Body of pancreas (tissue), 4 donors: ENCODE results near the gene NREP.

ENCODE experiments used
- POLR2A ChIP-seq, 3 donors: fragments of 450-650 bp; IDR thresholded peaks; one replicate each; pipeline ENCODE4 v1.6.1; 2016; ENCODE audit warnings: antibody characterized with exemption in 3 of 3, mild to moderate bottlenecking in 2 of 3
- TF ChIP-seq, protein P1 (sequence below), 7 experiments: fragments of 450-650 bp in 4 of 7; fragments of 200-600 bp in 3 of 7; sonication (generic) in 3 of 7; IDR thresholded peaks; one replicate each; pipeline ENCODE4 v1.5.1; 2016 to 2019; ENCODE audit warnings: antibody characterized with exemption in 7 of 7

- TF ChIP-seq, protein P1, sequence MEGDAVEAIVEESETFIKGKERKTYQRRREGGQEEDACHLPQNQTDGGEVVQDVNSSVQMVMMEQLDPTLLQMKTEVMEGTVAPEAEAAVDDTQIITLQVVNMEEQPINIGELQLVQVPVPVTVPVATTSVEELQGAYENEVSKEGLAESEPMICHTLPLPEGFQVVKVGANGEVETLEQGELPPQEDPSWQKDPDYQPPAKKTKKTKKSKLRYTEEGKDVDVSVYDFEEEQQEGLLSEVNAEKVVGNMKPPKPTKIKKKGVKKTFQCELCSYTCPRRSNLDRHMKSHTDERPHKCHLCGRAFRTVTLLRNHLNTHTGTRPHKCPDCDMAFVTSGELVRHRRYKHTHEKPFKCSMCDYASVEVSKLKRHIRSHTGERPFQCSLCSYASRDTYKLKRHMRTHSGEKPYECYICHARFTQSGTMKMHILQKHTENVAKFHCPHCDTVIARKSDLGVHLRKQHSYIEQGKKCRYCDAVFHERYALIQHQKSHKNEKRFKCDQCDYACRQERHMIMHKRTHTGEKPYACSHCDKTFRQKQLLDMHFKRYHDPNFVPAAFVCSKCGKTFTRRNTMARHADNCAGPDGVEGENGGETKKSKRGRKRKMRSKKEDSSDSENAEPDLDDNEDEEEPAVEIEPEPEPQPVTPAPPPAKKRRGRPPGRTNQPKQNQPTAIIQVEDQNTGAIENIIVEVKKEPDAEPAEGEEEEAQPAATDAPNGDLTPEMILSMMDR (IDR thresholded peaks at IDR 0.05) = no peak
- no peak for TF ChIP-seq POLR2A (IDR thresholded peaks at IDR 0.05)
Observed at GRCh38 chr5:111752426-111752965, 4.5 kb downstream of the NREP start.
